OCI-LY7 (cell line): ENCODE results near the gene CETN2.

Experiments used
- EZH2phosphoT487 ChIP-seq: fragments of 200-600 bp; sonication (generic); IDR thresholded peaks from 2 replicates; pipeline ENCODE4 v1.6.1; 2018; ENCODE audit warnings: low read depth, borderline replicate concordance, mild to moderate bottlenecking, mixed run types, antibody characterized with exemption, low read length, moderate library complexity, mixed read lengths
- TF ChIP-seq, protein P1 (sequence below): fragments of 200-600 bp; sonication (generic); conservative IDR thresholded peaks from 2 replicates; pipeline ENCODE4 v1.5.1; 2014; ENCODE audit warnings: mild to moderate bottlenecking, antibody characterized with exemption, low read length, moderate library complexity, mixed read lengths

DNA sequence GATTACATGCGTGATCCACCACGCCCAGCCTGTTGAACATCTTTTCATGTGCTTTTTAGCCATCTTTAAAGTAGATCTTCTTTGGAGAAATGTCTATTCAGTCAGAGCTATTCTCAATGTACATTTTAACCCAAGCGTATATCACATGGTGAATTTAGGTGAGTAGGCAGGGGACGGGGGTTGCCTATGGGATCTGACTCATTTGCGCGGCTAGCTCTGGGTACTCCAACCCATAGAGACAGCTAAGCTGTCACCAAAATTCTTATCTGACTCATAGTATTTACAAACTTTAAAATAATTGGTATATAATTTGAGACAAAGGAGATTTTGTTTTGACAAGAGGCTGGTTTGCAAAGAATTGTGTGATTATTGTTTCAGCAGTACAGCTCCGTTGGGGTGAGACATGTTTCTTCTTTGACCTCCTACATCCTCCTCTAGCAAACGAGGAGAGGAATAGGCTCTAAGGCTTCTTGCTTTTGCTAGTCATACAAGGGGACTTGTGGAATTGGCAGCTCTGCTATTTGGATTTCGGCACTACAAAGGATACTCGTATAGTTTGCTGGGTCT lies 12.3 kb upstream of the CETN2 start:
- TF ChIP-seq, protein P1, sequence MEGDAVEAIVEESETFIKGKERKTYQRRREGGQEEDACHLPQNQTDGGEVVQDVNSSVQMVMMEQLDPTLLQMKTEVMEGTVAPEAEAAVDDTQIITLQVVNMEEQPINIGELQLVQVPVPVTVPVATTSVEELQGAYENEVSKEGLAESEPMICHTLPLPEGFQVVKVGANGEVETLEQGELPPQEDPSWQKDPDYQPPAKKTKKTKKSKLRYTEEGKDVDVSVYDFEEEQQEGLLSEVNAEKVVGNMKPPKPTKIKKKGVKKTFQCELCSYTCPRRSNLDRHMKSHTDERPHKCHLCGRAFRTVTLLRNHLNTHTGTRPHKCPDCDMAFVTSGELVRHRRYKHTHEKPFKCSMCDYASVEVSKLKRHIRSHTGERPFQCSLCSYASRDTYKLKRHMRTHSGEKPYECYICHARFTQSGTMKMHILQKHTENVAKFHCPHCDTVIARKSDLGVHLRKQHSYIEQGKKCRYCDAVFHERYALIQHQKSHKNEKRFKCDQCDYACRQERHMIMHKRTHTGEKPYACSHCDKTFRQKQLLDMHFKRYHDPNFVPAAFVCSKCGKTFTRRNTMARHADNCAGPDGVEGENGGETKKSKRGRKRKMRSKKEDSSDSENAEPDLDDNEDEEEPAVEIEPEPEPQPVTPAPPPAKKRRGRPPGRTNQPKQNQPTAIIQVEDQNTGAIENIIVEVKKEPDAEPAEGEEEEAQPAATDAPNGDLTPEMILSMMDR, result no peak
- no peak for TF ChIP-seq EZH2phosphoT487
